ENCODE measurements around the gene IQCF6.
"Not testable (repeated sequence)": the region's sequence is repeated elsewhere in the genome, so short reads cannot be mapped to it uniquely, and the experiment has no call there.

IQCF6 gene

DNA sequence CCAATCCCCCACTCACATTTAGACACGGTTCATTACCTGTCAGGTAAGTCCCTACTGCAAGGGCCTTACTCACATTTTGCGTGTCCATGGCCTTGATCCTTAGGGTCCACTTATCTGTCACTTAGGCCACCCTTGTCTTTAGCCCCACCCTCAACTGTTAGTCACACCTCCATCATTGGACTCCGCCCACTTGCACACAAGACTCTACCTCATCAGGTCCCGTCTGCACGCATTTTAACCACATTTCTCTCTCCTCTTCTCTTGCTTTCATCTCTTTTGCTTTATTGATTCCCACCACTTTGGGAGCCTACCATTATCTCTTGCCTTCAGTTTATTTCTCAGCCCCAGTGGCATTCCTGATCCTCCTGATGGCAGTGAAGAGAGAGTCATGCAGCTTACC is at the start of gene IQCF6:
TSS of gene IQCF6 (minus strand) at position 101 of the 400 bp plus-strand sequence. CDS start at position 88, 13 bp downstream.
- no peak for DNase-seq

DNA sequence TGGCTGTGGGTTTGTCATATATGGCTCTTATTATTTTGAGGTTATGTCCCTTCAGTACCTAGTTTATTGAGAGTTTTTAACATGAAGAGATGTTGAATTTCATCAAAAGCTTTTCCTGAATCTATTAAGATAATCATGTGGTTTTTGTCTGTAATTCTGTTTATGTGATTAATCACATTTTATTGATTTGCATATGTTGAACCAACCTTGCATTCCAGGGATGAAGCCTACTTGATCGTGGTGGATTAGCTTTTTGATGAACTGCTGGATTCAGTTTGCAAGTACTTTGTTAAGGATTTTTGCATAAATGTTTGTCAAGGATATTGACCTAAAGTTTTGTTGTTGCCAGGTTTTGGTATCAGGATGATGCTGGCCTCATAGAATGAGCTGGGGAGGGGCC is 49.3 kb upstream of the IQCF6 start:
- DNase-seq, result no peak

DNA sequence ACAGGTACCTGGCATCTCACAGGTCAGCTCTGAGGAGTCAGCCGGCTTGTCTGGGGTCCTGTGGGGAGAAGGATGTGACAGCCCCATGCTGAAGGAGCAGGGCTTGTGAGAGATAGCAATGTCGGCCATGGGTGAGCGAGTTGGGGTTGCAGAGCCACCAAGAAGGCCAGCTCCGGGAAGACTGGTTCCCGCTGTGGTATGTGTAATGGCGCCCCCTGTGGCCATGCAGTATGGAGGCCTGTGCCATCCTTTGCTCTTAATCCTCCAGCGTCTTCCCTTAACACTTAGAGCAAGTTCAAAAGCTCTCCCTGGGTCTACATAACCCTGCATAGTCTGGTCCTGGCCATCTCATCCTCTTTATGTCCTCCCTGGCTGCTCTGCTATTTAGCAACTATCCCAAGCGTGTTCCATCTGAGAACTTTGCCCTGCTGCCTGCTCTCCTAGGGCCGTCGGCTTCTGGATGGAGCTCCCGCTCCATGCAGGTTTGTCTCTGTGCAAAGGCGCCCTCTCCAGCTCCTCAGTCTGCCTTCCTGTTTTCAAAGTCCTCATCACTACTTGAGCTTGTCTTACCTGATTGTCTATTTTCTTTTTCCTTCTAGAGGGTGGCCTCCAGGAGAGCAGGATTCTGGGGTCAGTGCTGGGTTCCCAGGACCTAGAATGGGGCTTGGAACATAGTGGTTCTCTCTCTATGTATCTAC is 40.8 kb upstream of the IQCF6 start:
- no peak for DNase-seq

DNA sequence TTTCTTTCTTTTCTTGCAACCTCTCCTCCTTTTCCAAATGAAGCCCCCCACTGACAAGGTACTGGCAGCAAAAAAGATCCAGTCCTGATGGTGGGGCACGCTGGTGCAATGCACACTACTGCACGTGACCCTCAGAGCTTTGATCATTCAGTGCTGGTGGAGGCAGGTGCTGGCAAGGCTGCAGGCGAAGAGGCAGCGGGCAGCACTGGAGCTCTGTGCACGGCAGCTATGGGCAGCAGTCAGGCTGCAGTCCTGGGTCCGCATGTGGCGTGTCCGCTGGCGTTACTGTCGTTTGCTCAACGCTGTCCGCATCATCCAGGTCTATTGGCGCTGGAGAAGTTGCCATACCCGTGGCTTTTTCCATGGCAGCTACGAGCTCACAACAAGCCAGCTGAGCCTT is 40.1 kb upstream of the IQCF6 start:
- DNase-seq, result no peak

DNA sequence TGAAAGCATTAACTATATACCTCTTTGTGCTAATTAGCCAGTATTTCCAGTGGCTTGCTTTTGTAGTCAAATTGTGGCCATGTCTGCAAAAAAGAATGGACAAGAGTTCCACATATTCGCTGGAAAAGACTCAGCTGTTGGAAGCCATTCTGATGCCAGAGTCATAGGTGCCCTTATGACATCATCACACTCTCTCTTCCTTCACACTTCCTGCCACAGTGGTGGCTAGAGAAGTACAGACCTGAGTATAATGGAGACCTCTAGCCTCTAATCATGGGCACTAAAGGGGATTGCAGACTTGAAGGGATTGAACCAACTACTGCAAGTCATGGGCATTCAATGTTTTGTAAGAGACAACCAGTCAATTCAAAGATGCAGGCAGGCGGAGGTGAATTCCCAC is 38.3 kb upstream of the IQCF6 start:
- no peak for DNase-seq

DNA sequence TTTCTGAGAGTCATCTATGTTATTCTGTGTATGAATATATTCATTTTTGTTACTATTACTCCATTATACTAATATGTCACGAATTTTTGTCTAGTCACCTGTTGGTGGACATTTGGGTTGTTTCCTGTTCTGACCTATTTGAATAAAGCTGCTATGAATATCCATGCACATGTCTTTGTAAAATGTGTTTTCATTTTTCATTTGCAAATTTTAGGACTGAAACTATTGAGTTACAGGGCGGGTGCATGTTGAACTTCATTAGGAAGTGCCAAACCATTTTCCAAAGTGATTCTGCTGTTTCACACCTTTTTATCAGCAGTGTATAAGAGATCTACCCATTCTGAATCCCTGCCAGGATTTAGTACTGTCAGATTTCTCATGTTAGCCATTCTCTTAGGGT is 37.7 kb upstream of the IQCF6 start:
- DNase-seq, result no peak

DNA sequence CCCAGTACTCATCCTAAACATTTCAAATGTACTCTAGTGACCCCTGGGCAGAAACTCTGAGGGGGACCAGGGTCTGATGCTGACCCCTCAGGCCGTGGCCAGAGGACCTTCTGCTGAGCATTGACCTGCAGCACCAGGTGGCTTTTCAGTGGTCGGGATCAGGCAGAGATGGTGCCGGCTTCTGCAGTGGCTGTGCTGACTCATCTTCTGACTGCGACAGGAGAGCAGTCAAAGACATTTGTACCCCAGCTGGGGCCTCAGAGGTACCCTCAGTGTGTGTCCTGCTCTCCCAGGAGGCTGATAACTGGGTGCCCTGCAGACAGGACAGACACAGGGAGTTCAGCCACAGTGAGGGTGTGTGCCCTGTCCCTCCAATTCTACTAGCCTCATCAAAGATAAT is 36.6 kb upstream of the IQCF6 start:
- DNase-seq, result no peak

DNA sequence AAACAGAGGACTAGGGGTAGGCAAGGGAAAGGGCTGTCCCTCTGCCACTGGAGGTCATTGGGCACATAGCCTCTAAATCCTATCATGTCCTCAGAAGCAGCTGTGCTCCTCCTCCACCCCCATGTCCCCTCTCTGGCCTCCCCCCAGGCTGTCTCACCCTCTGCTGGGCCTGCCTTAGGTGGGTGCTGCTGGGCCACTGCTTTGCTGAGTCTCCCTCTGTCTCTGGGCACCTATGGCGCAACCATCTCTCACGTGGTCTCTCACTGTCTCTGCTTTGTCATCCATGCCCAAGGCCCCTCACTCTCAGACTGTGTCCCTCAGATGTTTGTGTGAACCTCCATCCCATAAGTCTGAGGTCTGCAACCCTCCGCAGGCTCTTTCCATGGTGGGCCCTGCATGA is 35.0 kb upstream of the IQCF6 start:
- DNase-seq, result no peak

DNA sequence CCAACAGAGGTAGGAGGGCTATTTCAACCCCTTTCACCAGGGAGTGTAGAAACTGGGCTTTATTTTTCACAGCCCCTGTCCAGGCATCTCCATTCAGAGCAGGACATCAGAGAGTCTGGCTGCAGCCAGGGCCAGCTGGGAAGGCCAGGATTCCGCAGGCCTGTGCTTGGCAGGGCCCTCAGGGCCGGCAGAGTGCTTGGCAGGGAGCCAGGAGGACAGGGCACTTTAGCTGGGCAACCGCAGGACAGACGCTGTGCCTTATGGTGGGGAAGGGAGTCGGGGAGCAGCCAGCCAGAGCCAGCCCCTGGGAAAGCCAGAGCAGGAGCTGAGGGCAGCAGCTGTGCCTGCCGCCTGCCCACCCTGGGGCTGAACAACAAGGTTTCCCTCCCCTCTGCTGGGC is 34.5 kb upstream of the IQCF6 start:
- no peak for DNase-seq

DNA sequence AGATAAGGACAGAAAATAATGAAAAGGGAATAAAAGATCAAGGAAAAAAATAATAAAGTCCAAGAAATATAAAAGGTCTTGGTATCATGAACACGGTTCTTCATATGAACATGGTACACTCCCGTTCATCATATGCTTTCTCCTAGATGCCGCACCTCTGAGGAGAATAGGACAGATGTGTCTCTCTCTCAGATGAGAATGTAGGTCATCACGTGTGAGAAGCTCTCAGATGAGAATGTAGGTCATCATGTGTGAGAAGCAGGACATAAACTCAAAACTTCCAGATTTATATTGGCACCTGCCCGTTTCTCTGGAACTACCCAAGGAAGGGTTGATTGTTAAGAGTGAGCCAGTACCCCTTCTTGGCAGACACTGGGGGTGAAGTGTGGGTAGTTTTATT is 29.9 kb upstream of the IQCF6 start:
- no peak for DNase-seq

DNA sequence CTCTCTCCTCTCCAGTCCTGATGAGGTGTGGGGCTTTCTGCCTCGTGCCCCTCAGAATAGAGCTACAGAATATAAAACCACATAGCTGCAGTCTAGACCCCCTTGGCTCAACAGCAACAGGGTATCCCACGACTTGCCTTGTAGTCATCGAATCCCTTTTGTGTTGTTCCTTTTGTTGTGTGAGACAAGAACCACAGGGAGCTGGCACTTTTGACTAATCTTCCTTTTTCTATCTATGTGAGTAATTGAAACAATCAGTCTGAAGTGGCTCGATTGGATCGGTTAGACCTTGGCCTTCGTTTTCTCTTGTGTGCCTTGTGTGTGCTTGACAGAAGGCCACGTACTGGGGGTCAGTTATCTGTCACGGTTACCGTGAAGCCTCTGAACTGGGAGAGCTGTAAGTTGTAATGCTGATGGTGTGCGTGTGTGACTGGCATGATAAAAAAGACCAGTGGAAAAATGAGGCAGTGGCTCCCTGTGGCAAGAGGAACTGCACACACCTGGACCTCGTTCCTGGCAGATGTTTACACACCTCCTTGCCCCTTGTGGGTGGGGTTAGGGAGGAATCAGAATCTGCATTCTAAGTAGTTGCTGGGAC is 23.2 kb upstream of the IQCF6 start:
- no peak for DNase-seq

DNA sequence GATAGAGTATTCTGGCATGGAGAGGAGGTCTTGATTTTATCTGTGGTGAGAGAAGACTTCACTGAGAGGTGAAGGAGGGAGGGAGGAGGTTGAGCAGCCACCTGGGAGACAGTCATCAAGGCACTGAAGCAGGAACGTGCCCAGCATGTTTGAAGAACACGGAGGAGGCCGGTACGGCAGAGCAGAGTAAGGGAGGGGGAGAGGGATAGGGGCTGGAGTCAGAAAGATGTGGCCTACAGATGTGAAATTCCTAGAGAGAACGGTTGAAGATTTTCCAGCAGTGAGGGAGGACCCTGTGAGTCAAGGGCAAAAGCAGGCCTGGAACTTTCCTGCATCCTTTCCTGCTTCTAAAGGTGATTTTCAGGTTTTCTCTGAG is 21.7 kb upstream of the IQCF6 start:
- no peak for DNase-seq

DNA sequence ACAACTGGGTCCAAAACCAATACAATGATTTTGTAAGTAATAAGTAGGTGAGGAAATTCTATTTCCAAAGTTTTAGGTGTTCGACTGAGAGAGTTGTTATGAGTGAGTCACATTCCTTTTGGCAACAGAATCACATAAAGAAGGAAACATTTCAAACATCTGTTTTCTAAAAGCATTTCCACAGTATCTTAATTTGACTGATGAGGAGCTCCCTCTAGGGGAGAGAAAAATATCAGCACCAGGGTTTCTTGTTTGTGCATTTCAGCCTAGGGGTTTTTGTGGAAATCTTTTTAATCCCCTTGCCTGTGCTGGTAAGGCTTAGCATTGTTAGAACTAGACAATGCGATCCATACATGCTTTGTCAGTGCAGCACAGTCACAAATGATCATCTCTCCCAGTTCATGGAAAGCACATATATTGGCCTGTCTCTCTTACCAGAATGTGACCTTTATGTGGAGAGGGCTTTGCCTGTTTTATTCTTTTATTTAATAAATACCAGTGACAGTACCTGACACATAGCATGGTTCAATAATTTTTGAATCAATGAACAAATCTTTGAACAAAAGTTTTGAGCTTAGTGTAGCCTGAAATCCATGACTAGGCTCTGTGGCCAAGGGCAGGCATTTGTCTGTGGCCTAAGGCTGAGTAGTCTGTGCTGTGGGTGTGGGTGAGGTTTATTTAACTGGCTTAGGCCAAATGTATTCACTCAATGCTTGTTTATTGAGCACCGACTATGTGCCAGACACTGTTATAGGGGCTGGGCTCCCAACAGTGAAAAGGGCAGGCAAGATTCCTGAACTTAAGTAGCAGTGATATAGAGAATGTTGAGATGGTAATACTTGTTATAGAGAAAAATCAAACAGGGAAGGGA is 21.1 kb upstream of the IQCF6 start:
- DNase-seq, result peak; percentile 65

DNA sequence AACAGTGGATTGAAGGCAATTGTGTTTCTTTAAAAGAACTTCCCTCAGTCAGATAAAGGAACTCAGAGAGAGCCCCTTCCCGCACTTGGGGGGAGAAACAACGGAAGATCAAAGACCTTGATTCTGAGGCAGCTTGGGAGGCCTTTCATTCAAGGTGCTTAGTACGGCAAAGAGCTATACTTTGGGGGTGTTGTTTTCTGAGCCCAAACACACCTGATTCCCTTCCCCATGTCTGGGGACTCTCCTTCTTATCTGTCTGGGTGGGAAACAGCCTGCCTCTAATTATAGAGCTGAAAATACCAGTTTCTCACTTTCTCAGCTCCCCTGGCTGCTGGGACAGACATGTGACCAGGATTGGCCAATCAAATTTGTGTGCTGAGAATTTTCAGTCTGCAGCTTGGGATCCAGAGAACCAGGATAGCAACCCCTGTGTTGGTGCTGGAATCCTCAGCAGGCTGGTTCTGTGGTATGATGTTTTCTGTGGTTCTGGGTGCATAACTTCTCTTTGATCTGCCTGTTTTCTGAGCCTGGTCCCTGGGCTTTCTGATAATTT is 19.4 kb upstream of the IQCF6 start:
- DNase-seq, result no peak

DNA sequence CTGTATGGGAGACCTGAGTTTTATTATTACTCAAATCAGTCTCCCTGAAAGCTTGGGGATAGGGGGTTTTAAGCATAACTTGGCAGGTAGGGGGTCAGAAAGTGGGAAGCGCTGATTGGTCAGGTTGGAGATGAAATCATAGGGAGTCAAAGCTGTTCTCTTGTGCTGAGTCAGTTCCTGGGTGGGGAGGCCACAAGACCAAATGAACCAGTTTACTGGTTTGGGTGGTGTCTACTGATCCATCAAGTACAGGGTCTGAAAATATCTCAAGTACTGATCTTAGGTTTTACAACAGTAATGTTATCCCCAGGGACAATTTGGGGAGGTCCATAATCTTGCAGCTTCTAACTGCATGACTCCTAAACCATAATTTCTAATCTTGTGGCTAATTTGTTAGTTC is 17.8 kb upstream of the IQCF6 start:
- DNase-seq, result no peak

DNA sequence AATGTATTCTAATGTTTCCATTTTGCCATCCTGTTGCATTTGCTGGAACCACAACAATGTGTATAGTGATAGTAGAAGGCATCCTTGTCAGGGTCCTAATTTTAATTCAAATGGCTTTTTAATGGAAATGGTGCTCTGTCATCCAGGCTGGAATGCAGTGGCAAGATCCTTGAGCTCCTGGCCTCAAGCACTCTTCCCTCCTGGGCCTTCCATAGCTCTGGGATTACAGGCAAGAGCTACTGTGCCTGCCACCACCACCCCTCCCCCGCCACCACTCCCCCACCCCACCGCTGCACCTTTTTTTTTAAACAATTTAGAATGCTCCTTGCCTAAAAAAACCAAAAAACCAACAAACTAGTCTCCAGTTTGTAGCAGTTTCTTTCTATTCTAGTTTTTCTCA is 15.2 kb upstream of the IQCF6 start:
- no peak for DNase-seq

DNA sequence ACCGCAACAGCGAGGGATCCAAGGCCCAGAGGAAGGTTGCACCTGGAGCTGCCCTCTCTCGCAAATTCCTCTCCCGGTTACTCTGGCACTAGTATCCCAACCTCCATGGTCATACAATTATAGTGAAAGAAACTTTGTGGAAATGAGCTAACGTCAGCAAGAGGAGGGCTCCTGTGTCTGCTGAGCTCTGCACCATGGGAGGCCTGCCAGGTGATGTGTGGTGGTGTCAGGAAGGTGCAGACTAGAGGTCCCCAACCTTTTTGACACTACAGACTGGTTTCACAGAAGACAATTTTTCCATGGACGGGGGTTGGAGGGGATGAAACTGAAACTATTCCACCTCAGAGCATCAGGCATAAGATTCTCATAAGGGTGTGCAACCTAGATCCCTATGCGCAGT is 13.2 kb upstream of the IQCF6 start:
- DNase-seq, result no peak

DNA sequence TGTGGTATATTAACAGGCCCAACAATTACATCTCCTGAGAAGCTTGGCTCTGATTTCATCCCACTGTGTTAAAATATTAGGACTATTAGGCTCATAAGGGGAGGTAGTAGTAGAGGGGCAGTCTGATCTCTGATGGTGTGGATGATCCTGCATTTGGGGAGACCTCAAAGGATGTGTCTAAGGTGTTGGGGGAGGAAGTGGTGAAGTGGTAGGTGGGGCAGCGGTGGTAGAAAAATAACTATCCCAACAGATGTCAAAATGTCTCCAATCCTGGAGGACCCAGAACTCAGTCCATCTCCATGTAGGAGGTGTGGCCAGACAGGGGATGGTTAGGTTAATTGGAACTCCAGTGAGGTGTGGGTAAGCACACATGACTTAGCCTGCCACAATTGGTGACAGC is 10.4 kb upstream of the IQCF6 start:
- DNase-seq, result no peak

DNA sequence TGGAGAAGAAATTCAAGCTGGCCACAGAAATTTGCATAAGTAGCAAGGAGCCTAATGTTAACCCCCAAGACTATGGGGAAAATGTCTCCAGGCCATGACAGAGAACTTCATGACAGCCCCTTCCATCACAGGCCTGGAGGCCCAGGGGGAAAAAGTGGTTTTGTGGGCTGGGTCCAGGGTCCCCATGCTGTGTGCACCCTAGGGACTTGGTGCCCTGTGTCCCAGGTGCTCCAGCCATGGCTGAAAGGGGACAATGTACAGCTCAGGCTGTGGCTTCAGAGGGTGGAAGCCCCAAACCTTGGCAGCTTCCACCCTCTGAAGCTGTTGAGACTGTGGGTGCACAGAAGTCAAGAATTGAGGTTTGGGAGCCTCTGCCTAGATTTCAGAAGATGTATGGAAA is 8.5 kb upstream of the IQCF6 start:
- DNase-seq, result not testable (repeated sequence)

DNA sequence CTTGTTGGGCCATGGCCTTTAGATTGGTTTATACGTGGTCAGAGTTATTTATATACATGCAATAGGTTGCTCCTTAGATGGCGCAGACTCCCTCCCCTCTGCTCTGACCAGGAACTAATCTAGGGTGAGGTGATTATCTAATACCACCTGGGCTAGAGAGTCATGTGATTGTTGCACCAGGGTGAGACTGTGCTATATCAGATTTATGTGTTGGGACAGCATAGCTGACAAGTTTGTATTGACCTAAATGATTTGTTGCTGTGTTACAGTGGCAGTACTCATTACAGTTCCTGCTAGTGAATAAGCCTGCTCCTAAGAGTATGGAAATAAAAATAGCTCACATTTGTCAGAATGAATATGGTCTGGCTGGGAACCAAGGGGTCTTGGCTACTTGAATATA is 7.2 kb upstream of the IQCF6 start:
- no peak for DNase-seq

DNA sequence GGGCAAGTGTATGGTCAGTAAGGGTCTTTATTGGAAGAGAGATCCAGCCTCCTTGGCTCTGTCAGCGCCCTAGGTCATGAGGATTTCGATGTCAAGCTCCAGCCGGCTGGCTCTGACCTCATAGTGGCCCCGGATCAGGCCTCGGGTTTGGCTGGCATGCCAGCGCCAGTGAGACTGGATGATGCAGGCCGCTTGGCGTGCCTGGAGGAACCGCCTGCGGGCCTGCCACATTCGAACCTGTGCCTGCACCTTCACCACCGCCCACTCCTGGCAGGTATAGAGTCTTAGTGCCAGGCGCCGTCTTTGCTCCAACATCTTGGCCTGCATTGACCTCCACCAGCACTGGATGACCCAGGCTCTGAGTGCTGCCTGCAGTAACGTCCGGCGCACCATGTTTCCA is 483 bp downstream of the IQCF6 start:
- DNase-seq, result no peak

DNA sequence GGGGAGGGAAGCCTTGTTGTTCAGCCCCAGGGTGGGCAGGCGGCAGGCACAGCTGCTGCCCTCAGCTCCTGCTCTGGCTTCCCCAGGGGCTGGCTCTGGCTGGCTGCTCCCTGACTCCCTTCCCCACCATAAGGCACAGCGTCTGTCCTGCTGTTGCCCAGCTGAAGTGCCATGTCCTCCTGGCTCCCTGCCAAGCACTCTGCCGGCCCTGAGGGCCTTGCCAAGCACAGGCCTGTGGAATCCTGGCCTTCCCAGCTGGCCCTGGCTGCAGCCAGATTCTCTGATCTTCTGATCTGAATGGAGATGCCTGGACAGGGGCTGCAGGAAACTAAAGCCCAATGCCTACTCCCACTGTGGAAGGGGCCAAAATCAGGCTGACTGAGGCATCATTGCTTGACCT is 1.1 kb downstream of the IQCF6 start:
- no peak for DNase-seq

DNA sequence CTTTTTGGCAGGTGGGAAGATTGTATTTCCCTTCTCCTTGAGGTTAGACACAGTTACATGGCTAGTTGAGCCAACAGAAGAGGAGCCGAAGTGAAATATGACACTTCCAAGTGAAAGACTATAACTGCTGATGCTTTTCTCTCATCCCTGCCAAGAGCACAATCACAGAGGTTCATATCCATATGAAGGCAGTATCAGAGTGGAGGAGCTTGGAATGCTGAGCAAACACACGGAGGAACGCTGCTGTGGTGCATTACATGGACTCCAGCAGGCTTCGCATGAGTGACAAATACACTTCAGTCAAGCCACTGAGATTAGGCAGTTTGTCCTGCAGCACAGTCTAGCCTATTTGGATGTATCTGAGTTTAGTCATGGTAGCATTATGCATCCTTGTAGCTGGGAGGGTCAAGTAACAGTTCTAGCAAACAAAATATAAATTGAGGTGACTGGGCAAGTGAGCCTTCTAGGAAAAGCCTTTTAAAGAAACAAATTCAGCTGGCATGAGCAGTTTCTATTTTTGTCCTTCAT is 5.4 kb downstream of the IQCF6 start:
- DNase-seq, result no peak

DNA sequence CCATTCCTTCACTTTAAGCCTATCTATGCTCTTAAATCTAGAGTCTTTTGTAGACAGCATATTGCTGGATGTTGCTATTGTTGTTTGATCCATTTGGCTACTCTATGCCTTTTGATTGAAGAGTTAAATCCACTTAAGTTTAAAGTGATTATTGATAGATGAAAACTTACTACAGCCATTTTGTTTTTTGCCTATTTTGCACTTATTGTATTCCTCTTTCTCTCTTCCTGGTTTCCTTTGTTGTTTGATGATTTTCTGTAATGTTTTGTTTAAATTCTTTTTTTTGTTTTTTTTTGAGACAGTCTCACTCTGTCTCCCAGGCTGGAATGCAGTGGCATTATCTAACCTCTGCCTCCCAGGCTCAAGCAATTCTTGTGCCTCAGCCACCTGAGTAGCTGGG is 19.8 kb downstream of the IQCF6 start:
- no peak for DNase-seq
